Measurements from ENCODE around the gene CHFR.
"Not testable (repeated sequence)": the region's sequence is repeated elsewhere in the genome, so short reads cannot be mapped to it uniquely, and the experiment has no call there.

Gene CHFR

DNA sequence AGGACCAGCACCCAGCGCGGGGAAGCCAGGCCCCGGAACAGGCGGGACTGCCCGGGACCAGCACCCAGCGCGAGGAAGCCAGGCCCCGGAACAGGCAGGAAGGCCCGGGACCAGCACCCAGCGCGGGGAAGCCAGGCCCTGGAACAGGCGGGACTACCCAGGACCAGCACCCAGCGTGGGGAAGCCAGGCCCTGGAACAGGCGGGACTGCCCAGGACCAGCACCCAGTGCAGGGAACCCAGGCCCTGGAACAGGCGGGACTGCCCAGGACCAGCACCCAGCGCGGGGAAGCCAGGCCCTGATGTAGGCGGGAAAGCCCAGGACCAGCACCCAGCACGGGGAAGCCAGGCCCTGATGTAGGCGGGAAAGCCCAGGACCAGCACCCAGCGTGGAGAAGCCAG, 12.8 kb downstream of the CHFR start:
- DNase-seq (ENCODE audit: low read depth), result not testable (repeated sequence)

DNA sequence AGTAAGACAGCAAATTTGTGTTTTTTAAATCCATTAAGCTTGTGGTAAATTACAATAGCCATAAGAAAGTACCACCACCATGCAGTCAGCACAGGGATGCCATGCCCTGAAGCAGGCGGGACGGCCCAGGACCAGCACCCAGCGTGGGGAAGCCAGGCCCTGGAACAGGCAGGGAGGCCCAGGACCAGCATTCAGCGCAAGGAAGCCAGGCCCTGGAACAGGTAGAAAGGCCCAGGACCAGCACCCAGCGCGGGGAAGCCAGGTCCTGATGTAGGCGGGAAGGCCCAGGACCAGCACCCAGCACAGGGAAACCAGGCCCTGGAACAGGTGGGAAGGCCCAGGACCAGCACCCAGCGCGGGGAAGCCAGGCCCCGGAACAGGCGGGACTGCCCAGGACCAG, 13.2 kb downstream of the CHFR start:
- DNase-seq (ENCODE audit: low read depth), result no peak

DNA sequence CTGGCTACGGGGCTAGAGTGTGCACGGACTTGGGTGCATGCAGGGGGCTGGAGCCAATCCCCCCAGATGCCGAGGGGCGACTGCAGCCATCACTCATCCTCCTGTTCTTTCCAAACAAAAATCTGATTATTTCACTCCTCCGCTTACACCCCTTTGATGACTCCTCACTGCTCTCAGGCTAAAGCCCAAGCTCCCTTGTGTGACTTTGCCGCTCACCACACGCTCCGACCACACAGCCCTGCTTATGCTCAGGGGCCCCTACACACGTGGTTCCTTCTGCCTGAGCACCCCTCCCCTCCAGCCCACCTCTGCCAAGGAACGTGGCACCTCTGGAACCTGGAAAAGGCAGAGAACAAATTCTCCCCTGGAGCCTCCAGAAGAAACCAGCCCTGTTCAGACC, 13.7 kb downstream of the CHFR start:
- peak; percentile 10 for DNase-seq (ENCODE audit: low read depth)

DNA sequence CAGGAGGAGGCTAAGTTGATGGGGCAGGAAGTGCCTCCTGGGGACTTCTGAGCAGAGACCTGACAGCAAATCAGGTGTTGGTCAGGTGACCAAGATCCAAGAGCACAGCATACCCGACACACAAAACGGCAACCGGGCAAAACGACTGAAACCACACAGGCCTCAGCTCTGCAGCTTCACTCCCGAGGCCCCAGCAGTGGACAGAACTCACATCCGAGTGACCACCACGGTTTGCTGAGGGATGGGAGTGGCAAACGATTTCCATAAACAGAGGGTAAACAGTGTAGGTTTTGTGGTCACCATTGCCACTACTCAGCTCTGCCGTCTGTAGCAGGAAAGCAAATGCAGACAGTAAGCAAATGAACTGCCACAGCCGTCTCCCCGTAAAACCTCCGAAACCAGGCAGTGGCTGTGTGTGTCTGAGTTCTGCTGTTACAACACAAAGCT, 14.4 kb downstream of the CHFR start:
- DNase-seq (ENCODE audit: low read depth), result no peak

DNA sequence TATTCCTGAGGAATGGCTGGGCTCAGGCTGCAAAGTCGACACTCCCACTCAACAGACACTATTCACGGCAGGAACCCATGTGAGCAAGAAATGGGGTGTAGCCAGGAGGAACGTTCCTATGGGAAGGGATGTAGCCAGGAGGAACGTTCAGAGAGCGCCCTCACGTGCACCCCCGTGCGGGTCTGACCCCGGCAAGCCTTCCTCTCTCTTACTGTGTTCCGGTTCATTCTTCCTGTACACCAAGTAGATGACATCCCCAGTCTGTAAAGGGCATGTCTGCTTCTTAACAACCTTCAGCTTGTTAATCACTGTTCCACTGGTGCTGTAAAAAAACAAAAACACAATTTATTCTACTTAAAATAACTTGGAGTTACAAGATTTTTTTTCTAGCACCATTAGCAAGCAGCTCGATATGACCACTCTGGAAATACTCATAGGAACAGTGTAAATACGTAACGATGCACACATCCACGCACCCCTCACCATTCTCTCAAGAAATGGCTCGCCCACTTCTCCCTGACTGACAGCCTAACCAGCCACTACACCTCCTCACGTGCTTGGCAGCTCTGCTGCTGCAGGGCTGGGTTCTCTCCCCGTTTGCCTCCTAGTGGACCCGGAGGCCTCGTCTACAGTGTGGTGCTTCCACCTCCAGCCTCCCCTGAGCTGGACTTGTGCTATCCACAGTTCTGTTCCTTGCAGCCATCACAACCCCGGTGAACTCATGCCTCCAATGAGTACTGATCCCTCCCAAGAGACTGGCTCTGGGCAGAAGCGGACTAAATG, 15.1 kb downstream of the CHFR start:
- no peak for DNase-seq (ENCODE audit: low read depth)

DNA sequence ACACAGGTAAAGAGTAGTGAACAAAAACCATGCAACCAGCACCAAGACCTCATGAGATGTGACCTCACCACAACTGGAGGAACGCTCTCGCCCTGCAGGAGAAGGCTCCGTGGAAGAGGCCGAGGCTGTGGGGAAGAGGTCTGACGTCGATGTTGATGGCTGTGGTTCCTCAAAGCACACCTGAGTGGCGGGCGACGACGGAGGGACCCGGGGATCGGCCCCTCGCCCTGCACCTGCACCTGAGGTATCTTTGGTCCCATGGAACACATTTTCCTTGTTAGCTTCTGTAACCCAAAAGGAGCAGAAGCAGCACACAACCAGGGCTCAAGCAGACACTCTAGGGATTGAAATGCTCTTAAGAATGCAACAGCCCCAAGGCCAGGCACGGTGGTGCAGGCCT, 17.9 kb downstream of the CHFR start:
- DNase-seq (ENCODE audit: low read depth), result no peak

DNA sequence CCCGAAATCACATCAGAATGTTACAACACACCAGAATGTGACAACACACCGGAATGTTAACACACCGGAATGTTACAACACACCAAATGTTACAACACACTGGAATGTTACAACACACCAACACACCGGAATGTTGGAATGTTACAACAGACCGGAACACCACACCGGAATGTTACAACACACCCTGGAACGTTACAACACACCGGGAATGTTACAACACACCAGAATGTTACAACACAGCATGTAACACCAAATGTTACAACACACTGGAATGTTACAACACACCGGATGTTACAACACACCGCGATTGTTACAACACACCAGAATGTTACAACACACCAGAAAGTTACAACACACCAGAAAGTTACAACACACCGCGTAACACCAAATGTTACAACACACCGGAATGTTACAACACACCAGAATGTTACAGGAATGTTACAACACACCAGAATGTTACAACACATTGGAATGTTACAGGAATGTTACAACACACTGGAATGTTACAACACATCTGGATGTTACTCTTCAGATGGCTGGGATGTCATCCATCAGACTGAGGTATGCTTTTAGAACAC, 21.1 kb downstream of the CHFR start:
- no peak for DNase-seq (ENCODE audit: low read depth)

DNA sequence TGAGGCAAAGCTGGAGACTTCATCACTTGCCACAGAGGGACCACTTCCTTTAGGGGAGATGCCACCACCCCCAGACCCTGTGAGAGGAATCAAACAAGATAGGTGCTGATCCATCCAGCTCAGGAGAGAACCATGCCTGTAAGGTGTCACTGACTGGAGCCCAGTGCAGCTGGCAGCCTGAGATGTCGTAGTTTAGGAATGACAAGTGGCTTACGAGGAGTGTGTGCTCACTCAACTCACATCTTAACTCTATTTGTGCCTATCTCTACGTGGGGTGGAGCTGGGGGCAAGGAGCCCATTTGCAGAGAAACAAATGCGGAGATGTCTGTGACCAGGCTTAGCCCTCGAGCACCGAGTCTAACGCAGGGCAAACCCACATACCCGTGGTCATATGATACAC, 25.8 kb downstream of the CHFR start:
- DNase-seq (ENCODE audit: low read depth), result no peak

DNA sequence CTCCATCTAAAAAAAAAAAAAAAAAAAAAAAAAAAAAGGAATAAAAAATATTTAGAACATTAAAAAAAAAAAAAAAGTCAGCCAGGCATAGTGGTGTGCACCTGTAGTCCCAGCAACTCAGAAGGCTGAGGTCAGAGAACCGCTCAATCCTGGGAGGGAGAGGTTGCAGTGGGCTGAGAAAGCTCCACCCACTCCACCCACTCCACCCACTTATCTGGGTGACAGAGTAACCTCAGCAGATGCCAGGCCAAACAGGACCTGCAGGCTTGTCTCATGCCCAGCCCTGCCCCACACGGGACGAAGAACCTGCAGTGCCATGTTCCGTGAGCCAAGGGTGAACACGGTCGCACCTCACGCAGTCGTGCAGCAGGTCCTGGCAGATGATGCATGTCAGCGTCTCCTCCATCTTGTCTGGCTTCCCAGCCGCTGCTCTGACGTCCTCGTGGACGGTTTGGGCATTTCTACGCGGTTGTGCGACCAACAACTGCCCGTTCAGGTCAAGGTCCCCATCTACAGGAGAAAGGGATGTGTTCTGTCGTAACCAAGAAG, 28.6 kb downstream of the CHFR start:
- no peak for DNase-seq (ENCODE audit: low read depth)

DNA sequence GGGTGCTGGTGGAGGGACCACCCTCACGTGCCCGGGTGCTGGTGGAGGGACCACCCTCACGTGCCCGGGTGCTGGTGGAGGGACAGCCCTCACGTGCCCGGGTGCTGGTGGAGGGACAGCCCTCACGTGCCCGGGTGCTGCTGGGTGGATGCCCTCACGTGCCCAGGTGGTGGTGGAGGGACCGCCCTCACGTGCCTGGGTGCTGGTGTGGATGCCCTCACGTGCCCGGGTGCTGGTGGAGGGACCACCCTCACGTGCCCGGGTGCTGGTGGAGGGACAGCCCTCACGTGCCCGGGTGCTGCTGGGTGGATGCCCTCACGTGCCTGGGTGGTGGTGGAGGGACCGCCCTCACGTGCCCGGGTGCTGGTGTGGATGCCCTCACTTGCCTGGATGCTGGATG, 30.4 kb downstream of the CHFR start:
- DNase-seq (ENCODE audit: low read depth), result not testable (repeated sequence)

DNA sequence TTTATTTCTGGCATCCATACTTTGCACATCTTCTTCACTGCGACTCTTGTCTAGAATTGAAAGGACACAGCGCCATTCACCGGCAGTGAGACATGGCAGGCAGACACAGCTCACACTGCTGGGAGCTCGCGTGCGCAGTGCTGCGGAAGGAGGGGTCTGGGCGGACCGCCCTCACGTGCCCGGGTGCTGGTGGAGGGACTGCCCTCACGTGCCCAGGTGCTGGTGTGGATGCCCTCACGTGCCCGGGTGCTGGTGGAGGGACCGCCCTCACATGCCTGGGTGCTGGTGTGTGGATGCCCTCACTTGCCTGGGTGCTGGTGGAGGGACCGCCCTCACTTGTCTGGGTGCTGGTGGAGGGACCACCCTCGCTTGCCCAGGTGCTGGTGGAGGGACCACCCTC, 30.8 kb downstream of the CHFR start:
- DNase-seq (ENCODE audit: low read depth), result no peak

DNA sequence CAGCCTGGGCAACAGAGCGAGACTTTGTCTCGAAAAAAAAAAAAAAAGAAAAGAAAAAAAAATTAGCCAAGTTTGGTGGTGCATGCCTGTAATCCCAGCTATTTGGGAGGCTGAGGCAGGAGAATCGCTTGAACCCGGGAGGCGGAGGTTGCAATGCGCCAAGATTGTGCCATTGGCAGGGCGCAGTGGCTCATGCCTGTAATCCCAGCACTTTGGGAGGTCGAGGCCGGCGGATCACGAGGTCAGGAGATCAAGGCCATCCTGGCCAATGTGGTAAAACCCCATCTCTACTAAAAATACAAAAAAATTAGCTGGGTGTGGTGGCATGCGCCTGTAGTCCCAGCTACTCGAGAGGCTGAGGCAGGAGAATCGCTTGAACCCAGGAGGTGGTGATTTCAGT, 32.2 kb downstream of the CHFR start:
- not testable (repeated sequence) for DNase-seq (ENCODE audit: low read depth)

DNA sequence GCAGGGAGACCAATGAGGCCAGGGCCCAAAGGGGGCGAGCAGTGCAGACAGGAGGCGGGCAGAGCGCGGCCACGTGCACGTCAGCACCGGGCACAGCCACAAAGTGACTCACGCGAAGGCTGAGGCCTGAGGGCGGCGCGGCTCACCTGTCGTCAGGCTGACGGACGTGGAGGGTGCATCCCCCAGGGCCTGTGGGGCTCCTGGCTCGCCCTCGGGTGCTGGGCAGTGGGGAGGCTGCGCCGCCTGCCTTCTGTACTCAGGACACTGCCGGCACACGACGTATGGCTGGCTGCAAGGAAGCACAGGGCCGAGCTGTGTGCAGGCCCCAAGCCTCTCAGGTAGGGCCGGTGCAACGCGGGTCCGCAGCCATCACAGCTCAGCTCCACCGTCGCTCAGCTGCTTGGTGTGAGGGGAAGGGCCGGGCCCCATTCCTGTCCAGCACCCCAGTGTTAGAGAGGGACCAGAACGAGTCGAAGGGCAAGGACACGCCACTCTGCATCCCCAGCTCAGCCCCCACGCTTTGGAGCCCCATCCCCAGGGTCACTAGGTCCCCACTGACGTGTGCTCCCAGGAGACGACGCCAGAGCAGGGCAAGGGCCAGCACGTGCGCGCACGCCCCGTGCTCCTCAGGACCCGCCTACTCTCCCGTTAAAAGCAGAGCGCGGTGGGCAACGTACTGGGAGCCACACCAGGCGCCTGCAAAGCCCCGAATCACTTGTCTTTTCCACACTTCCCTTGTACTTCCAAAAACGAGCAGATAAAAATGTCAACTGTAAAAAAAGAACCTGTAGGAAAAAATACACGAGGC, 33.9 kb downstream of the CHFR start:
- DNase-seq (ENCODE audit: low read depth), result no peak

DNA sequence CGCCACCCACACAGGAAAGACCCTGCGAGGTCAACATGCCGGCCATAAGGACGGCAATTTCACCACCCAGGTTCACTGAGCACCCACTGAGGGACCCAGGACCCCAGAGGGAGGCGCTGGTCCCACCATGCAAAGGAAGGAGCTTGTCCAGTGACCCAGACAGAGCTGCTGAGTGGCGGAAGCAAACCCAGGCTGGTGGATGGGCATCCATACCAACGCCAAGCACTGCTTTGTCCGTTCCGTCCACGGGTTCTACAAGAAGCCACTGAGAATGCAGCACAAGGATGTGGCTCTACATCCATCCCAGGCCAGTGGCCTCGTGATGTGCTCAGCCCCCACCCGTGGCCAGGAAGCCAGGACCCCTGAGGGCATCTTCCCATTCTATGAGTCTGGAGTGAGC, 34.9 kb downstream of the CHFR start:
- DNase-seq (ENCODE audit: low read depth), result no peak

DNA sequence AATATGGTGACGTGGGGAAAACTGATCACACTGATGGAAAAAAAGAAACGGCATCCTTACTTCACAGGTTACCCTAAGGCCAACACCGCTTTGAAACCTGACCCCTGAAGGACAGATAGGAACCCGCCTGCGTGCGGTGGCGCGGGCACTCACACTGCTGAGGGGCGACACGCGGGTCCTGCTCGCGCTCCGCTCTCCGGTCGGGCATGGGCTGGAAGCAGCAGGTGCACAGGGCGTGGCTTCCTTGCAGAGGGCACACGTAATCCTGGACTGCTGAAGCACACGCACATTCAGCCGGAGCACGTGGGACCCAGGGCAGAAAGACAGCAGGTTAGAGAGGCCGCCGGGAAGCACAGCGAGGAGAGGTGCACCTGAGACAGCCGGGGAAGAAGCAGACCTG, 35.9 kb downstream of the CHFR start:
- DNase-seq (ENCODE audit: low read depth), result no peak

DNA sequence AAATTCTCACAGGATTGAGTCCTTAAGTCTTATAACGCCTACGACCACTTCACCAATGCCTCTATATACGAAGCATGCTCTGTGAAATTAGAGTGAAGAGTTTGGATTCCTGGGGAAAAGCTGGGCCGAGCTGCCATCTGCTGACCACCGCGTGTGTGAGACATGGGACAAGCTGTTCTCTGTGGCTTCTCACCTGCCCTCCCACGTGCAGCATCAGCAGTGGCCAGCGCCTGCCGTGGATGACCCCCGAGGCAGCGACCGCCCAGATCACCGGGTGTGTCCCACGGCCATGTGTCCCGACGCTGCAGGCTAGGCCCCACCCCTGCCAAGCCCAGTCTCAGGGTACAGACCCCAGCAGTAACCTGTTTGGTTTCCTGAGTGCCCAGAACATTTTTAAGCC, 37.1 kb downstream of the CHFR start:
- DNase-seq (ENCODE audit: low read depth), result no peak

DNA sequence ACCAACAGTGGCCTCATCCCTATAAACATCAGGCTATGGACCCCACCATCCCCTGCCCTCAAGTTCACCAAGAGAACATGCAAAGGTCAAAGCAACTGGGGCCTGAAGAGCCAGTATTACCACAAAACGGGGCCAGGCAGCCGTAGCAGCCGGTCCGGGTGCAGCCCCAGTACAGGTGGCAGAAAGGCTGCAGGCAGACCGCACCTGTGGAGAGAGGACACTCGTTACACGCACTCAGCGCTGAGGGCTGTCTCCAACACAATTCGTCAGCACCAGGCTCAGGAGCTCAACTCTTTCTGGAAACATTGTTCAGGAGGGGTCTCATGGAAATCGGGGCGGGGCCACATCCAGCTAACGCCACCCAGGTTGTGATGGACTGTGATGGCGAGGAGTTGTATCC, 38.9 kb downstream of the CHFR start:
- DNase-seq (ENCODE audit: low read depth), result no peak

DNA sequence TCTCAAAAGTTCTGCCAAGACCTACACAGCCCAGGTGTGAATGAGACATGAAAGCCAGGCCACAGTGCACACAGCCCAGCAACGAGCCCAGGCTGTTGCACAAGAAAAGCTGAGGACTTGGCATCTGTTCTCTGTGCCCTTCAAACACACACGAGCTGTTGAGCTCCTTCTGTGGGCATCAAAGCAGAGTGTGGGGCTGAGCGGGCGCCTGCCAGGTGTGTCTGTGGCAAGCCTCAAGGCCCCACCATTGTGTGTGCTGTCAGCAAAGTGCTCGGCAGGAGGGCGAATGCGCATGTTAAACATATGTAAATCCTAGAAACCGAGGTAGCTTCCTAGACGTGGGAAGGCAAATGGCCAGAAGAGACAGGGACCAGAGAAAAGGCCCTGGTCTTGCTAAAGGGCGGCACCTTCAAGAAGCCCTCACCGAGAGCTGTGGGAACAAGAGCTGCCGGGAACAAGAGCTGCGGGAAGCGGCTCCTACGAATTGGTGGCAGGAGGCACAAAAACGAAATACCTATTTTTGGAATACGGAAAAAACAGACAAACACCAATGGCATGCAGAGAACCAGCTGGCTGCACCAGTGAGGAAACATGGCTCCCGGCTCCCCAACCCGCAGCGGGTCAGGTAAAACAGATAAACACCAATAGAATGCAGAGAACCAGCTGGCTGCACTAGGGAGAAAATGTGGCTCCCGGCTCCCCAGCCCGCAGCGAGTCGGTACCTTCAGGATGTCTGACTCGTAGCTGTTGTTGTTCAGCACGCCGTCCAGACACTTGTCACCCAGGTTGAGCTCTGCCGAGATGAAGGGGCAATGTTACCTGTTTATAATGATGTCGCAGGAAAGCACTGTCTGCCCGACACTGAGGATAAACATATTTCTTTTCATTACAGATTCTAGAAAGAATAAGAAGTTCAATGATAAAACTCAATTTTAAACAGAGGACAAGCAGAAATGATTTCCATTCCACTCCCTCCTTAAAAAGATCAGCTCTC, 39.7 kb downstream of the CHFR start:
- no peak for DNase-seq (ENCODE audit: low read depth)

DNA sequence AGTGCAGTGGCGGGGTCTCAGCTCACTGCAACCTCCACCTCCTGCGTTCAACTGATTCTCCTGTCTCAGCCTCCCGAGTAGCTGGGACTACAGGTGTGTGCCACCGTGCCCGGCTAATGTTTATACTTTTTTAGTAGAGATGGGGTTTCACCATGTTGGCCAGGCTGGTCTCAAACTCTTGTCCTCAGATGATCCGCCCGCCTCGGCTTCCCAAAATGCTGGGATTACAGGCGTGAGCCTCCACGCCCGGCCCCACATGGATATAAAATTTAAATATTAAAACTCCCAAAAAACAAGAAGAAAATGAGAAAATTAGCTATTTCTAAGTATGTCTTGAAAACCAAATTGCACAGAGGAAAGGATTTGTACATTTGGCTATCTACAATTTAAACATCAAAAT, 42.7 kb downstream of the CHFR start:
- not testable (repeated sequence) for DNase-seq (ENCODE audit: low read depth)

DNA sequence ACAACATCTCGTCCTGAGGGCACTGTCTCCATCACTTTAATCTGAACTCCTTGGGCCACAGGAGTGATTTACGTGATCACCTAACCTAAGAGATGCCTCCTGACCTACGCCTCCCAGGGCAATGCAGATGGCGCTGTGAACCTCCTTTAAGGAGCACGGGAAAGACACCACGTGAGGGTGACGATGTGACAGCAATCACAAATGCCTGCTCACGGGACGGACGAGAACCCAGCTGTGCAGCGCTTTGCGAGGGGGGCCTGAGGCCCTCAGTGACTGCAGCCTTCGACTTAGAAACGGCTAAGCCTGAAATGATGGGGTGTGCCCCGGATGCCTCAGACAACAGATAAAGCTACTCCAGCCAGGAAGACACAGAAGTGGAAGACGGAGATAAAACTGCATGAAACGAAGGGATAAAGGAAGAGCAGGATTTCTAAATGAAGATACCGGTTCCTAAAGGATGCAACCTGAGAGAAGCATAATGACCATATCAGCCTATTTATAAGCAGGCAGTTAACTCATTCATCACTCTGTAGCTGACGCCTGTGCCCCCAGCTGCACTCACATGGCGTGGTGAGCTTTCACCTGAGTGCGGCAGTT, 44.9 kb downstream of the CHFR start:
- DNase-seq (ENCODE audit: low read depth), result no peak

DNA sequence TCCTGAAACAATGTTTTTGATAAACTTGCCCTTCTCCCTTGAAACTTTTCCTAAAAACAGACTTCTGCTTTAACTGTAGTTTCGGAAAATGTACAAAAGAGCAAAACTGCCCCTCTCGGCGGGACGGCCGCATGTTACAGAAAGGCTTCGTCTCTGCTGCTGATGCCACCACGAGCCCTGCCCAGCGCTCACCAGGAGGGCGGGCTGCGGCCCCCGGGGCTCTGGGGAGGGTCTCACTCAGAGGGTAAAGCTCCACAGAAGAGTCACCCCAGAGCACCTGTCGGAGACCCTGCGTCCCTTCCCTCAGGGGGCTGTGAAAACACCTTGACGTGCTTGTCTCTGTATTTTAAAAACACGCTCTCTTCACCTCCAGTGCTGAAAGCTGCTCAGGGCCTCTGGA, 46.3 kb downstream of the CHFR start:
- DNase-seq (ENCODE audit: low read depth), result no peak

Measured in activated T-cell treated with anti-CD3 and anti-CD28 coated beads for 48 hours (primary cell).